GM21528 (cell line): ENCODE data around the gene P4HA1.
"Not testable (repeated sequence)": the region's sequence is repeated elsewhere in the genome, so short reads cannot be mapped to it uniquely, and the experiment has no call there.

ENCODE experiments used
- ATAC-seq: cut with Tn5 transposase; IDR thresholded peaks from one replicate; pipeline ENCODE4 v1.9.1; 2021; ENCODE audit warnings: mild to moderate bottlenecking, moderate library complexity; ENCODE audit not compliant: unreplicated experiment, low FRiP score

P4HA1 gene

DNA sequence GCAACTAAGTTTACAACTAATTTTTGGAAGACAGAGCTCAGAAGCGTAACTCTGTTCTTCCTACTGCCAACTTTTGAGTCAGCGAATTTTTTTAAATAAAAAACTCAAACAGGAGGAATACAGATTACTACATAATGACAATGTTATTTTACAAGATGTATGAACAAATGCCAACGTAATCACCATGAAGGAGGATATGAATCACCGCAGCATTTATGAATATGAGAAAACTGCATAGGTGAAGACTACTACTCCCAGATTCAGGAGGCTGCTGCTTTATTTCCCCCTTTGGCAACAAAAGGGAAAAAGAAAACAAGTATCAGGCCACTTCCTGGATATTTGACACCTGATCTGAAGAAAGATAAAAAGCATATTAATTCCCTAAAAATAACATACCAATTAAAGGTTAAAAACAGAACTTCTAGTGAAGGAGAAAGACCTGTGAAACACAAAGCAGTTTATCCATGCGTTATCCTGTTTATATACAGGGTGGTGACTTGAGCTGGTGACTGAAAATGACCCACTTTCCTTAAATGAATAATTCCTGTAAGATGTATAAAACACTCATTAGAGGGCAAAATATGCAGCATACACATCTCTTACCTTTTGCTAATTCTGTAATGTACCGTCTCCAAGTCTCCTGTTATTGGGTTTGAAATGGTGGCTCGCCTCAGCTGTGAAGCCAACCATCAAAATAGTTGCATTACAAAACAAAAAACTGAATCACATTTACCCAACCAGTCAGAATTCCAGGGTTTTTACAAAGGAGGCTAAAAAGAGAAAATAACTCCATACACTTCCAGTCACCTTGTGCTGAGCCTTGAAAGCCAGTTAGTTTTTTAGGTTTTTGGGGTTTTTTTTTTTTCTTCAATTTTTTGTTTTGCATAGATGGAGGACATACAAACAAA is 52.0 kb downstream of the P4HA1 start:
- no peak for ATAC-seq

- ATAC-seq, result no peak
These were observed 52.8 kb downstream of the P4HA1 start for GRCh38 chr10:73043766-73044377.

DNA sequence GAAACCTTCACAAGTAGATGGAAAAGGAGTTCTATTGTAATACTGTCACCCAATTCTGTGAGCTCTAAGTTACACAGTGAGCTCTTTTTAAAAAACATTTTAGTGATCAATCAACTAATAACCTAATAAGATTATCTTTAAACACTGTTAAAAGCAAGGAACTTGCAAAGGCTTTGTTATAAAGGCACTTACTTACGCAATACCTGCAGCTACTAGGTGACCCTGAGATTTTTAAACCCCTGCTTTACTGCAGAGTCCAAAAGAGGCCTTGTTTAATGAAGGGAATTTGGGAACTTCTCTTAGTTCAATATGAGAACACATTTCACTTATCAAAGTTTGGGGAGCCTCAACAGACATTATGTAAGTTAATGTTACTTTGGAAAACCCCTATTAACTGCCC is 53.3 kb downstream of the P4HA1 start:
- ATAC-seq, result no peak

- ATAC-seq, result no peak
These were observed 54.5 kb downstream of the P4HA1 start for GRCh38 chr10:73042130-73042529.

DNA sequence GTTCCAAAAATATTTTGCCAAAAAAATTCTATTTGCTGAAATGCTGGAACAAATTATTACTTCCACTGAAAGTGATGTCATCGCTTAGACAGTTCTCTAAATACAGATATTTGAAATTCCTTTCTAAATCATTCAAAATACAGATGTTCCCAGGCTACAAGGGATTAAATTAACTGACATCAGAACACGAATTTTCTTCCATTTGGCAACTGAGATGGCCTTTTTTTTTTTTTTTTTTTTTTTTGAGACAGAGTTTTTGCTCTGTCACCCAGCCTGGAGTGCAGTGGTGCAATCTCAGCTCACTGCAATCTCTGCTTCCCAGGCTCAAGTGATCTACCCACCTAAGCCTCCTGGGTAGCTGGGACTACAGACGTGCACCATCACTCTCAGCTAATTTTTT is 57.0 kb downstream of the P4HA1 start:
- ATAC-seq, result no peak

GRCh38 chr10:73036285-73036684 is 60.4 kb downstream of the P4HA1 start:
- not testable (repeated sequence) for ATAC-seq

GRCh38 chr10:73032536-73032935 is 64.1 kb downstream of the P4HA1 start:
- ATAC-seq, result no peak

GRCh38 chr10:73026623-73027022 is 70.0 kb downstream of the P4HA1 start:
- not testable (repeated sequence) for ATAC-seq

GRCh38 chr10:73023455-73024070 is 73.1 kb downstream of the P4HA1 start:
- ATAC-seq, result not testable (repeated sequence)

- ATAC-seq, result not testable (repeated sequence)
These were observed 73.7 kb downstream of the P4HA1 start for GRCh38 chr10:73022961-73023360.

- not testable (repeated sequence) for ATAC-seq
These were observed 75.0 kb downstream of the P4HA1 start for GRCh38 chr10:73021538-73022164.

GRCh38 chr10:73021050-73021449 is 75.6 kb downstream of the P4HA1 start:
- ATAC-seq, result no peak

- ATAC-seq, result no peak
These were observed 77.6 kb downstream of the P4HA1 start for GRCh38 chr10:73019100-73019499.

GRCh38 chr10:73018632-73019031 is 78.0 kb downstream of the P4HA1 start:
- no peak for ATAC-seq

GRCh38 chr10:73017955-73018480 is 78.6 kb downstream of the P4HA1 start:
- ATAC-seq, result no peak

- no peak for ATAC-seq
These were observed 80.9 kb downstream of the P4HA1 start for GRCh38 chr10:73015779-73016178.

- ATAC-seq, result no peak
These were observed 92.8 kb downstream of the P4HA1 start for GRCh38 chr10:73003822-73004221.

DNA sequence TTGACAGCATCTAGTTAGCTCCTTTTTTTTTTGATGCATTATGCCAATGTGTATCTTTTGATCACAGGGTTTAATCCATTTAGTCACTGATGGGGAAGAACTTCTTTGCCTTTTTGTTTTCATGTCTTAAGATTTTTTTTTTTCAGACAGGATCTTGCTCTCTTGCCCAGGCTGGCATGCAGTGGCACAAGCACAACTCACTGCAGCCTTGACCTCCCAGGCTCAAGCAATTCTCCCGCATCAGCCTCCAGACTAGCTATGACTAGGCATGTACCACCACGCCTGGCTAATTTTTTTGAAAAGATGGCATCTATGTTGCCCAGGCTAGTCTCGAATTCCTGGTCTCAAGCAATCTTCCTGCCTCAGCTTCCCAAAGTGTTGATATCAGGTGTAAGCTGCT is 95.7 kb downstream of the P4HA1 start:
- no peak for ATAC-seq

GRCh38 chr10:72997099-72997498 is 99.6 kb downstream of the P4HA1 start:
- no peak for ATAC-seq

GRCh38 chr10:72995459-72995858 is 101.2 kb downstream of the P4HA1 start:
- ATAC-seq, result not testable (repeated sequence)

DNA sequence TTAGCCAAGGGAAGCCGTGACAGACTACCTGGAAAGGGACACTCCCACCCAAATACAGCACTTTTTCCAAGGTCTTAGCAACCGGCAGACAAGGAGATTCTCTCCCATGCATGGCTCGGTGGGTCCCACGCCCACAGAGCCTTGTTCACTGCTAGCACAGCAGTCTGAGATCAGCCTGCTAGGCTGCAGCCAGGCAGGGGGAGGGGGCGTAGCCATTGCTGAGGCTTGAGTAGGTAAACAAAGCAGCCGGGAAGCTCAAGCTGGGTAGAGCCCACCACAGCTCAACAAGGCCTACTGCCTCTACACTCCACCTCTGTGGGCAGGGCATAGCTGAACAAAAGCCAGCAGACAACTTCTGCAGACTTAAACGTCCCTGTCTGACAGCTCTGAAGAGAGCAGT is 106.9 kb downstream of the P4HA1 start:
- ATAC-seq, result not testable (repeated sequence)
